Esophagus (tissue), 2 donors: Measurements from ENCODE around the gene VAT1. TPM values are rescaled to one million over a fixed set of nuclear protein-coding genes. Genes with fewer than 3 reads are reported as not detected.

Experiments
- H3K27ac ChIP-seq, 2 donors: one replicate each; pipeline ENCODE4 v1.5.1; 2013; ENCODE audit warnings: low read depth in 2 of 2, mild to moderate bottlenecking in 2 of 2, inconsistent platforms in 1 of 2, low read length in 1 of 2, moderate library complexity in 1 of 2
- H3K27me3 ChIP-seq, 2 donors: one replicate each; pipeline ENCODE4 v1.6.1; 2013; ENCODE audit warnings: low read length in 2 of 2, control low read depth in 1 of 2, mild to moderate bottlenecking in 1 of 2; ENCODE audit not compliant: insufficient read depth in 2 of 2, control insufficient read depth in 1 of 2
- H3K36me3 ChIP-seq, 2 donors: one replicate each; pipeline ENCODE4 v1.6.1; 2013; ENCODE audit warnings: low read length in 1 of 2; ENCODE audit not compliant: control insufficient read depth in 2 of 2, insufficient read depth in 2 of 2
- H3K4me1 ChIP-seq, 2 donors: one replicate each; pipeline ENCODE4 v1.6.1; 2013; ENCODE audit warnings: low read length in 1 of 2; ENCODE audit not compliant: control insufficient read depth in 2 of 2, insufficient read depth in 2 of 2
- H3K4me3 ChIP-seq, 2 donors: one replicate each; pipeline ENCODE4 v1.5.1; 2013; ENCODE audit warnings: low read length in 2 of 2, mild to moderate bottlenecking in 2 of 2, low read depth in 1 of 2, moderate library complexity in 1 of 2
- H3K9me3 ChIP-seq, 2 donors: one replicate each; pipeline ENCODE4 v1.6.1; 2013; ENCODE audit warnings: mild to moderate bottlenecking in 2 of 2, low read depth in 1 of 2, low read length in 1 of 2, moderate library complexity in 1 of 2; ENCODE audit not compliant: control insufficient read depth in 2 of 2, insufficient read depth in 1 of 2
- WGBS, 2 donors: extraction: QIAGEN DNeasy Blood & Tissue Kit; methylation state at CpG; one replicate each; pipeline ENCODE4 v1.1.7; 2013; 5-methylcytosine and 5-hydroxymethylcytosine counted together
- polyA plus RNA-seq, 2 donors: library from polyadenylated mRNA; stranded (reverse); fragments of 200-250 nt; gene quantifications; one replicate each; pipeline ENCODE4 v1.2.3, GENCODE V29; 2013
- donor health status: healthy with polysubstance abuse.
- donor health status: Bipolar disorder and iron deficiency.

Gene VAT1
- polyA plus RNA-seq, 2 donors, result 97.6 to 103 TPM

DNA sequence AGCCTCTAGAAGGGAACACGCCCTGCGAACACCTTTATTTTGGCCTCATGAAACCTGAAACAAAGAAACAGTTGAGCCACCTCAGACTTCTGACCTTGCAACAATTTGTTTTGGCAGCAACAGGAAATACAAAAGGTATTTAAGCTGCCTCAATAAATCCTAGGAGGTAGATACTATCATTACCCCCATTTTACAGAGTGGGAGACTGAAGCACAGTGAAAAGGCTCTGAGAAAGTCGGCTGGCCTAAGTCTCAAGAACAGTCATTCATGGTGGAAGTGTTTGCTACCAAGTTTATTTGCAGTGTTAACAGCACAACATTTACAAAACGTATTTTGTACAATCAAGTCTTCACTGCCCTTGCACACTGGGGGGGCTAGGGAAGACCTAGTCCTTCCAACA is 21.8 kb upstream of the VAT1 start:
- H3K27ac ChIP-seq, result no peak overlapping the region
- WGBS, 2 donors, result 91 to 95% methylated on average over 4 of the region's 4 CpGs
- H3K9me3 ChIP-seq, result no peaks in the 10 kb centered on the region
- no peak overlapping the region for H3K4me3 ChIP-seq
- no peaks in the 10 kb centered on the region for H3K36me3 ChIP-seq
- H3K4me1 ChIP-seq, result no peaks in the 10 kb centered on the region
- H3K27me3 ChIP-seq, result no peaks in the 10 kb centered on the region

DNA sequence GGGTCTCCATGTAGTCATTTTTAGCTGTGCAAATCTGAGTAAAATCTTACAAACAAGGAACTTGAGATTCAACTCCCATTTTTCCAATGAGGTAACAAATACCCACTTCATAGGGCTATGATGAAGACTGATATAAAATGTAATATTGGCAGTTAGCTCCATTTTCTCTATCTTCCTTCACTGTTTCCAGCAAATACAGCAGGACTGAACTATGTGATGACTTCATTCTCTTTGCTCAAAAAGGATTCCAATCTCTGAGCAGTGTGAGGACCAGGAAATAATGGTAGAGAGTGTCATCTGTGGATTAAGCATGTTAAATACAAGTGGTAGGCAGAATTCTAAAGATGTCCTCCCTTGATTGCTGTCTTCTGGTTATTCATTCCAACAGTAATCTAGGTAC is 21.1 kb upstream of the VAT1 start:
- no peak overlapping the region for H3K4me3 ChIP-seq
- no peaks in the 10 kb centered on the region for H3K4me1 ChIP-seq
- H3K27me3 ChIP-seq, result no peaks in the 10 kb centered on the region
- H3K27ac ChIP-seq, result no peak overlapping the region
- no peaks in the 10 kb centered on the region for H3K9me3 ChIP-seq
- no peaks in the 10 kb centered on the region for H3K36me3 ChIP-seq

DNA sequence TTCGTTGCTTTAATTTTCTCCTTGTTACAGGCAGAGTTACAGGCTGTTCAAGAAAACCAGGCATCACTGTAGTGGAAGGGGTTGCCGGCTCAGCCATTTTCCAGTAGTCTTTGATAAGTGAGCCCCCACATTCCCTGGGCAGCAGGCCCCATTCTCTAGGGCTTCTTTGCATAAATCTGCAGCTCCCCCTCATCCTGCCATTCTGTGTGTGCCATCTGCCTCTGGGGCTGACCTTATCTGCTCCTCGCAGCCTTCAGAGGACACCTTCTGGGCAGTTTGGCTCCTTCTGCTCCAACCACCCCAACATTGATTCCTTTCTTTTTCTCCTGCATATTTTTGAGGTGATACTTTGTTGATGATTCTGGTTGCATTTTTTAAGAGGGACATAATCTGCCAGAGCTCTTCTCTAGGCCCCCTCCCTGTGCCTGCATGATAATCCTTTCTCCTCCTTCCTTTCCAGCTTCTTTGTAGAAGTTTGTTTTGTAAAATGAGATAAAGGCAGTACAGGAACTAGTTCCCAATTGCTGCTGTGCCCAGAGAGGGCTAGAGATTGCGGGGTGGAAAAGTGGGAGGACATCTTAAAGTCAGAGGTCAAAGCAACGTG is 19.9 kb upstream of the VAT1 start:
- Histone ChIP-seq H3K27ac (no peak overlapping the region), H3K36me3 (no peaks in the 10 kb centered on the region), H3K27me3 (no peaks in the 10 kb centered on the region), H3K4me3 (no peak overlapping the region), H3K4me1 (no peaks in the 10 kb centered on the region), H3K9me3 (no peaks in the 10 kb centered on the region)
- WGBS, 2 donors, result 79 to 83% methylated on average over 5 of the region's 5 CpGs

DNA sequence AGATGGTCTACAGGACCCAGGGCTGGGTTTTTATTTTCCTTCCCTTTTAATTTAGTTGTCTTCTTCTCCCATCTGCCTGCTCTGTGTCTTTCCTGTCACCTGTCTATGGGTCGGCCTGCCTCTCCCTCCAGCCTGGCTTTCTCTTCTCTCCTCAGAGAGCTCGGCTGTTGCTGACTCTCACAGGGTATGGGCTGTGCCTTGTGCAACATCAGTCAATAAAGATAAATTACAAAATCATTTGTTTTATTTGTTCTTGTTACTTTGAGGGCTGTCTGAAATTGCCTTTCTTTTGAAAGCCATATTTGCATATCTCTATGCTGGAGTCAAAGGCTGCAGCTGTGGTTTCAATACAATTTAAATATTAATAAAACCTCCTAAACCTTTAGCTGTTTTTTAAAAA is 18.5 kb upstream of the VAT1 start:
- no peak overlapping the region for H3K27ac ChIP-seq
- no peaks in the 10 kb centered on the region for H3K36me3 ChIP-seq
- no peak overlapping the region for H3K4me3 ChIP-seq
- WGBS, 2 donors, result 84 to 95% methylated on average over 2 of the region's 2 CpGs
- H3K4me1 ChIP-seq, result no peaks in the 10 kb centered on the region
- H3K9me3 ChIP-seq, result no peaks in the 10 kb centered on the region
- no peaks in the 10 kb centered on the region for H3K27me3 ChIP-seq

DNA sequence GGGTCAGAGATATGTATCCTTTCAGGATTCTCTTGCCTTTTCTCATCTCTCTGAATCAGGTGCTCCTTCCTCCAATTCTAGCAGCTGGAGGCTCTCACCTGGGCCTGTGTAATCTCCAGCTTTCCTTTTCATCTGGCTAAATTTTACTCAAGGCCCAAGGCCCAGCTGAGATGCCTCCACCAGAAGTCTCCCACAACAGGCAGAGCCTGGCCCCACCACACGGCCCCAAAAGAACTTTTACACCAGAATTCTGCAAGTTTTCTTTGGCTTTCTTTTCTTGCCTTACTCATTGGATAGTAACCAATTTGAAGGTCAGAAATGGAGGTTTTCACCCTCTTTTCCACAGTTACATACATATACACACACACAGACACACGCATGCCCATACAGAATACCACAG is 17.5 kb upstream of the VAT1 start:
- H3K4me1 ChIP-seq, result no peaks in the 10 kb centered on the region
- H3K27ac ChIP-seq, result no peak overlapping the region
- no peaks in the 10 kb centered on the region for H3K36me3 ChIP-seq
- WGBS, 2 donors, result 89 to 93% methylated on average over 2 of the region's 2 CpGs
- H3K4me3 ChIP-seq, result no peak overlapping the region
- no peaks in the 10 kb centered on the region for H3K27me3 ChIP-seq
- no peaks in the 10 kb centered on the region for H3K9me3 ChIP-seq

DNA sequence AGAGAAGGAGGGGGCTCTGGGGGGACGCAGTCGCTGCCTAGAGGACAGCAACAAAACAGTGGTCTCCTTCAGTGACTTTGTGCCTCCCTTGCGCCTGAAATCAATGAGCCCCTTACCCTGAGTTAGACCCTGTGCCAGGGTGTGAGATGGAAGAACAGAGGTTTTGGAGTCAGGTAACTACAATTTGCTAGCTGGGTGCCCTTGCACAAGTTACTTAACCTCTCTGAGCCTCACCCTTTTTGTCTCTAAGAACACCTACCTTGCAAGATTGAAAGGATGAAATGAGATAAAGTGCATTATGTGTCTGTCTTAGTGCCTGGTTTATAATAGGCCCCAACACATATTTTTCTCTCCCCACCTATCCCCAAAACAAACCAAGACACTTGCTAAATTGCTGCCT is 12.7 kb upstream of the VAT1 start:
- no peak overlapping the region for H3K27ac ChIP-seq
- H3K27me3 ChIP-seq, result no peaks in the 10 kb centered on the region
- no peaks in the 10 kb centered on the region for H3K4me1 ChIP-seq
- H3K36me3 ChIP-seq, result no peaks in the 10 kb centered on the region
- 87 to 89% methylated on average over 3 of the region's 3 CpGs for WGBS, 2 donors
- H3K9me3 ChIP-seq, result no peaks in the 10 kb centered on the region
- H3K4me3 ChIP-seq, result no peak overlapping the region

DNA sequence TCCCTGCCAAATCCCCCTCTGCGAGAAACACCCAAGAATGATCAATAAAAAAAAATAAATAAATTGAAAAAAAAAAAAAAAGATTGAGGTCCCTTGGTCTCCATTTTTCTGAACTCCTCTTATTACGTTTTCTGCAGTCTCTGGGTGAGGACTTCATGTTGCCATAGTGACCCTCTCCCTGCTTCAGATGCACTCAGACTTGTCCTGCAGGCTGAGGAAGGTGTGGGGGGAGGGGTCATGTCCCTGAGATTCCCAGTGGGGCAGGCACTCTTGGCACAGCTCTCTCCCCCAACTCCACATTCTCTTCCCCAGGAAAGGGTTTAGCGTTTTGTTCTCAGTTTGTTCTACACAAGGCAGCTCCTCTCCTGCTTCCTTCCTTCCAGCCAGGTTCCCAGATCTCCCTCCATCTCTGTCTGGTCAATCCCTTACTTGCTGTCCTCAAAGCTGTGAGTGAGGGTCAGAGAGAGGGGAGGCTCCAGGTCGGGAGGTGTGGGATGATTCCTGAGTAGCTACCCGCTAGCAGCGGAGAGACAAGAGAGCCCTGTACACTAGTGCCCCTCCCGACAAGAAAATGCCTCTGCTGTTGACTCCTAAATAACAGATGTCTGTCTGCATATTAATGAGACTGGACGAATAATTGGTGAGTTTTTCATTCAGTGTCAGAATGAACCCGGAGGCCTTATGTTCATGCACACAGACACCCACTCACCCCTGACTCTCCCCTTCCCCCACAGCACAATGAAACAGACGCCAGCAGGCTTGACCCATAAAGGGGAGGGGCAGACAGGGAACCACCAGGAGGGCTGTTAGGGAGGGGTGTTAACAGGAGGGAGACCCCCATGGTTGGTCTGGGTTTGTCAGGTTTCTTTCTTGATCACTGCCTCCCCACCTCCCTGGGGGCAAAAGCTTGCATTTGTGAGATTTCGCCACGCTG is 12.0 kb upstream of the VAT1 start:
- Histone ChIP-seq H3K36me3 (no peaks in the 10 kb centered on the region), H3K9me3 (no peaks in the 10 kb centered on the region), H3K4me3 (no peak overlapping the region), H3K4me1 (no peaks in the 10 kb centered on the region), H3K27me3 (no peaks in the 10 kb centered on the region), H3K27ac (no peak overlapping the region)
- 50 to 54% methylated on average over 12 of the region's 12 CpGs for WGBS, 2 donors

DNA sequence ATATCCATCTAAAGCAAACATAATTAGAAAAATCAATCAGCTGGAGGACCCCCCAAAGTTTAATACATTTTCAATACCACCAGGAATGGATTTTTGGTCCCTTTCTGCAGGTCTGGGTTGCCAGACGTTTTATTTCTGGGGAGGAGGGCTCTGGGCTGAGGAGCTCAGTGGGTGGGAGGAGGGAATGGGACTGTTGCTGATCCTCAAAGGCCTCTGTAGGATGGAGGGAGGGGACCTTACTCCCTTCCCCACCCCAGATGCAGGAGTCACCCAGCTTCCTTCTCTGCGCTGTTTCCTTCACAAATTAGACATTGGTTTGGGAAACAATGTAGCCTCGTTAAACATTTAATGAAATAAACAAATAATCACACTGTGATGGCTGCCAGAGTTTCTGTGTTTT is 9.5 kb upstream of the VAT1 start:
- Histone ChIP-seq H3K4me3 (no peak overlapping the region), H3K27me3 (no peaks in the 10 kb centered on the region), H3K4me1 (no peaks in the 10 kb centered on the region), H3K27ac (no peak overlapping the region), H3K9me3 (no peaks in the 10 kb centered on the region), H3K36me3 (no peaks in the 10 kb centered on the region)
- 81 to 84% methylated on average over 3 of the region's 3 CpGs for WGBS, 2 donors

DNA sequence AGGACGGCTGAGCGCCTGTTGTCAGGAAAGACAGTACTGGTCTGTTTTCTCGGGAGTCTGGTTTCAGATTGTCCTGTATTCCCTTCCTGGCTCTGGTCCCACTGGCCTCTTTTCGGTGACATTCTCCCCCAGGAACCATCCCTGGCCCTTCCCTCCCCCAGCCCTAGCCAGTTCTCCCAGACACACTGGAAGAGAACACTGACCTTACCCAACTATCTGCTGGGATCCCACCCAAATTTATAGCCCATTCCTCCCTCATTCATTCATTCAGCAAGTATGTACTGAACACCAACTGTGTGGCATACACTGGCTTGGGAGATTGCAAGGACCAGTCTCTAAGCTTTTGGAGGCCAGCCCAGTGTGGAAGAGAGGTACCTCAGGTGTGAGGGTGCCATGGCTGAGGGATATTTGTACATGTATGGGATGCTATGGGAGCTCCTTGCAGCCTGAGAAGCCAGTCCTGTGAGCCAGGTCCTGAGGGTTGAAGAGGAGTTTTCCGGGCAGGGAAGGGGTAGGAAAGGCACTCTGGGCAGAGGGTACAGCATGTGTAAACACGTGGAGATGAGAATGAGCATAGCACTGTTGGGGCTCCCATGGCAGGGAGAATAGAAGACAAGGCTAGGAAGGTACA is 8.1 kb upstream of the VAT1 start:
- no peaks in the 10 kb centered on the region for H3K4me1 ChIP-seq
- H3K36me3 ChIP-seq, result no peaks in the 10 kb centered on the region
- no peaks in the 10 kb centered on the region for H3K9me3 ChIP-seq
- H3K27me3 ChIP-seq, result no peaks in the 10 kb centered on the region
- WGBS, 2 donors, result 74 to 75% methylated on average over 6 of the region's 6 CpGs
- no peak overlapping the region for H3K27ac ChIP-seq
- H3K4me3 ChIP-seq, result no peak overlapping the region
